Caco-2 (cell line): ENCODE data around the gene ROBO1. TPM values are rescaled to one million over a fixed set of nuclear protein-coding genes. Genes with fewer than 3 reads are reported as not detected.
A peak's percentile ranks its signal among the peaks of the same experiment; 100 is the strongest.
"Not testable (repeated sequence)": the region's sequence is repeated elsewhere in the genome, so short reads cannot be mapped to it uniquely, and the experiment has no call there.

Source experiments
- BruUV-seq: library from RNA; stranded (reverse); fragments of 400-500 nt; replicated peaks from 2 replicates; lab custom pipeline; 2021; lab: Mats Ljungman, UMichigan
- CTCF ChIA-PET: fragments of 300-600 bp; sonication (Branson Sonifier 250); formaldehyde crosslinking; loops from one replicate; lab custom pipeline; 2022; ENCODE audit warnings: antibody characterized with exemption; lab: Charles Lee
- POLR2A ChIA-PET: fragments of 300-600 bp; sonication (Branson Sonifier 250); formaldehyde crosslinking; loops from one replicate; lab custom pipeline; 2022; ENCODE audit warnings: antibody characterized with exemption; lab: Charles Lee
- DNase-seq, 2 experiments: peaks; one replicate each; pipeline versions ENCODE4 v3.0.0 to v3.0.0-alpha.2; 2020 to 2022
- H3K27me3 ChIP-seq: replicated peaks from 2 replicates; pipeline ENCODE4 v1.6.0; 2011; ENCODE audit warnings: low read length; ENCODE audit not compliant: control insufficient read depth, insufficient read depth
- H3K36me3 ChIP-seq: 2 replicates; pipeline ENCODE4 v1.5.1; 2011; ENCODE audit warnings: low read length; ENCODE audit not compliant: control insufficient read depth, insufficient read depth
- H3K4me1 ChIP-seq: fragments of 250-450 bp; sonication (Bioruptor Pico); 2 replicates; pipeline ENCODE4 v1.5.1; 2020; ENCODE audit warnings: mild to moderate bottlenecking
- H3K4me3 ChIP-seq: 2 replicates; pipeline ENCODE4 v1.5.1; 2011; ENCODE audit warnings: low read depth, mild to moderate bottlenecking, control low read depth, low read length
- H3K9me3 ChIP-seq: fragments of 250-450 bp; sonication (Bioruptor Pico); 2 replicates; pipeline ENCODE4 v1.5.1; 2020; ENCODE audit warnings: mild to moderate bottlenecking, moderate library complexity
- H3K27ac Mint-ChIP-seq: one replicate; pipeline ENCODE4 v1.8.0; 2022; ENCODE audit warnings: mixed read lengths; ENCODE audit not compliant: unreplicated experiment
- H3K27me3 Mint-ChIP-seq: one replicate; pipeline ENCODE4 v1.8.0; 2022; ENCODE audit warnings: mixed read lengths; ENCODE audit not compliant: insufficient read depth, unreplicated experiment
- H3K36me3 Mint-ChIP-seq: one replicate; pipeline ENCODE4 v1.8.0; 2022; ENCODE audit warnings: mild to moderate bottlenecking, mixed read lengths; ENCODE audit not compliant: insufficient read depth, unreplicated experiment
- H3K4me1 Mint-ChIP-seq: one replicate; pipeline ENCODE4 v1.8.0; 2022; ENCODE audit warnings: low read depth, mixed read lengths; ENCODE audit not compliant: unreplicated experiment
- H3K4me3 Mint-ChIP-seq: one replicate; pipeline ENCODE4 v1.8.0; 2022; ENCODE audit warnings: mild to moderate bottlenecking, moderate library complexity, mixed read lengths; ENCODE audit not compliant: unreplicated experiment
- H3K9me3 Mint-ChIP-seq: one replicate; pipeline ENCODE4 v1.8.0; 2022; ENCODE audit warnings: mixed read lengths; ENCODE audit not compliant: unreplicated experiment
- CTCF ChIP-seq, 2 experiments: fragments of 200-600 bp in 1 of 2; IDR thresholded peaks; 1 replicate in 1 of 2; 2 replicates in 1 of 2; pipeline versions ENCODE4 v1.5.1 to v1.8.0; 2011 to 2022; ENCODE audit warnings: antibody characterized with exemption in 1 of 2, control low read depth in 1 of 2, inconsistent platforms in 1 of 2, low read depth in 1 of 2, low read length in 1 of 2, mild to moderate bottlenecking in 1 of 2, moderate library complexity in 1 of 2; ENCODE audit not compliant: insufficient read depth in 1 of 2, severe bottlenecking in 1 of 2, unreplicated experiment in 1 of 2
- intact Hi-C: fragments of 100-400 bp; cut with micrococcal nuclease; formaldehyde crosslinking; loops from one replicate; pipeline ENCODE4 v1.10.0; 2022; ENCODE audit not compliant: unreplicated experiment
- total RNA-seq: library from RNA; stranded (reverse); gene quantifications from 2 replicates; pipeline ENCODE4 v1.2.3, GENCODE V29; 2022

ROBO1 gene
- total RNA-seq, 1 experiment from 2014 or later = 1.8 TPM

GRCh38 chr3:79506751-79507150 lies 261.0 kb downstream of the ROBO1 start:
- no peaks in the 10 kb centered on the region for H3K36me3 Mint-ChIP-seq
- POLR2A ChIA-PET = no interaction called here
- CTCF ChIA-PET = no interaction called here

GRCh38 chr3:79502216-79502681 lies 265.5 kb downstream of the ROBO1 start:
- H3K27me3 Mint-ChIP-seq, H3K4me1 Mint-ChIP-seq, H3K4me3 Mint-ChIP-seq, H3K36me3 ChIP-seq, BruUV-seq, H3K4me1 ChIP-seq, intact Hi-C loops, H3K36me3 Mint-ChIP-seq, POLR2A ChIA-PET, H3K27me3 ChIP-seq, CTCF ChIA-PET, H3K9me3 Mint-ChIP-seq, H3K4me3 ChIP-seq, H3K27ac Mint-ChIP-seq, DNase-seq, H3K9me3 ChIP-seq: not testable (repeated sequence)

More at GRCh38 chr3:79506751-79507150, 261.0 kb downstream of the ROBO1 start:
- Mint-ChIP-seq H3K4me1 (no peaks in the 10 kb centered on the region), H3K9me3 (no peaks in the 10 kb centered on the region), H3K27ac (no peak overlapping the region), H3K27me3 (no peaks in the 10 kb centered on the region), H3K4me3 (no peak overlapping the region)
- DNase-seq = no peak
- Histone ChIP-seq H3K4me3 (no peak overlapping the region), H3K27me3 (no peaks in the 10 kb centered on the region), H3K9me3 (no peaks in the 10 kb centered on the region), H3K36me3 (no peaks in the 10 kb centered on the region), H3K4me1 (no peaks in the 10 kb centered on the region)
- BruUV-seq = no TSS peak
- no peak for TF ChIP-seq CTCF (IDR thresholded peaks at IDR 0.05; ENCODE audit: insufficient read depth in 1 of 2, low read depth in 1 of 2, low read length in 1 of 2, severe bottlenecking in 1 of 2, unreplicated experiment in 1 of 2)
- intact Hi-C loops = no loop called here

- ChIA-PET CTCF (no interaction called here), POLR2A (no interaction called here)
- Mint-ChIP-seq H3K4me1 (no peaks in the 10 kb centered on the region), H3K36me3 (no peaks in the 10 kb centered on the region), H3K27me3 (no peaks in the 10 kb centered on the region), H3K4me3 (no peak overlapping the region), H3K9me3 (no peaks in the 10 kb centered on the region), H3K27ac (no peak overlapping the region)
- intact Hi-C loops = loop anchor here (5.0 kb wide), 2 partner anchors 90 to 410 kb away; no protein-coding TSS in a partner anchor
- Histone ChIP-seq H3K27me3 (no peaks in the 10 kb centered on the region), H3K36me3 (no peaks in the 10 kb centered on the region), H3K9me3 (no peaks in the 10 kb centered on the region), H3K4me3 (no peak overlapping the region), H3K4me1 (no peaks in the 10 kb centered on the region)
- DNase-seq = no peak
- peak; percentile 55 to 58 for TF ChIP-seq CTCF (IDR thresholded peaks at IDR 0.05; ENCODE audit: insufficient read depth in 1 of 2, low read depth in 1 of 2, low read length in 1 of 2, severe bottlenecking in 1 of 2, unreplicated experiment in 1 of 2)
- no TSS peak for BruUV-seq
Observed at GRCh38 chr3:79497447-79498111, 270.2 kb downstream of the ROBO1 start.
